LNCAP (cell line): Measurements from ENCODE around the gene SLC27A5.

Experiments used
- CTCF ChIP-seq: fragments of 450-650 bp; IDR thresholded peaks from 2 replicates; pipeline ENCODE4 v1.5.1; 2017; ENCODE audit warnings: mild to moderate bottlenecking

Gene SLC27A5

GRCh38 chr19:58479736-58480480 lies 31.9 kb downstream of the SLC27A5 start:
- TF ChIP-seq CTCF: no peak

- no peak for TF ChIP-seq CTCF
Observed at GRCh38 chr19:58479303-58479702, 32.5 kb downstream of the SLC27A5 start.

- no peak for TF ChIP-seq CTCF
Observed at GRCh38 chr19:58477871-58478270, 33.9 kb downstream of the SLC27A5 start.

- TF ChIP-seq CTCF: no peak
Observed at GRCh38 chr19:58477130-58477529, 34.7 kb downstream of the SLC27A5 start.

GRCh38 chr19:58476498-58477015 lies 35.2 kb downstream of the SLC27A5 start:
- no peak for TF ChIP-seq CTCF

GRCh38 chr19:58475714-58476497 lies 35.9 kb downstream of the SLC27A5 start, which contains the start of gene ZNF446:
Gene ZNF446, plus strand, starts transcription at chr19:58476352. Its CDS starts 867 bp downstream, at chr19:58477219.
- no peak for TF ChIP-seq CTCF

- no peak for TF ChIP-seq CTCF
Observed at GRCh38 chr19:58474997-58475713, 36.6 kb downstream of the SLC27A5 start.
